Muscle of arm (tissue), 12 donors: ENCODE results near the gene DNAH1. TPM values are rescaled to one million over a fixed set of nuclear protein-coding genes. Genes with fewer than 3 reads are reported as not detected.

Experiments
- DNase-seq: peaks from one replicate; pipeline ENCODE4 v3.0.0-alpha.2; 2013
- polyA plus RNA-seq, 12 donors: library from polyadenylated mRNA; unstranded; fragments of 120-200 nt; gene quantifications; one replicate each; pipeline ENCODE4 v1.2.1, GENCODE V29; 2013; ENCODE audit not compliant: insufficient read length in 12 of 12

The DNAH1 gene
- polyA plus RNA-seq, 12 donors, result 2.9 to 25.1 (median 4.3) TPM; not detected in 1

GRCh38 chr3:52357151-52358080 is 41.3 kb downstream of the DNAH1 start:
- DNase-seq, result no peak

- no peak for DNase-seq
These were observed 42.3 kb downstream of the DNAH1 start for GRCh38 chr3:52358362-52358940.

GRCh38 chr3:52359116-52359855 is 43.2 kb downstream of the DNAH1 start:
- no peak for DNase-seq

- DNase-seq, result no peak
These were observed 44.9 kb downstream of the DNAH1 start for GRCh38 chr3:52361011-52361410.

GRCh38 chr3:52361454-52361853 is 45.3 kb downstream of the DNAH1 start:
- no peak for DNase-seq

- no peak for DNase-seq
These were observed 45.8 kb downstream of the DNAH1 start for GRCh38 chr3:52361898-52362297.

- DNase-seq, result no peak
These were observed 48.4 kb downstream of the DNAH1 start for GRCh38 chr3:52364322-52365035.

GRCh38 chr3:52366527-52366926 is 50.4 kb downstream of the DNAH1 start:
- no peak for DNase-seq

GRCh38 chr3:52367891-52368880 is 52.1 kb downstream of the DNAH1 start:
- no peak for DNase-seq

- no peak for DNase-seq
These were observed 54.4 kb downstream of the DNAH1 start for GRCh38 chr3:52370531-52370930.

- no peak for DNase-seq
These were observed 56.8 kb downstream of the DNAH1 start for GRCh38 chr3:52372822-52373504.

- no peak for DNase-seq
These were observed 57.6 kb downstream of the DNAH1 start for GRCh38 chr3:52373676-52374075.

GRCh38 chr3:52374173-52374572 is 58.1 kb downstream of the DNAH1 start:
- DNase-seq, result no peak

- DNase-seq, result no peak
These were observed 63.5 kb downstream of the DNAH1 start for GRCh38 chr3:52379610-52380009.

GRCh38 chr3:52380023-52380422 is 63.9 kb downstream of the DNAH1 start:
- no peak for DNase-seq

- no peak for DNase-seq
These were observed 65.5 kb downstream of the DNAH1 start for GRCh38 chr3:52381623-52382022.

- no peak for DNase-seq
These were observed 67.3 kb downstream of the DNAH1 start for GRCh38 chr3:52383446-52383845.

- DNase-seq, result no peak
These were observed 68.1 kb downstream of the DNAH1 start for GRCh38 chr3:52384019-52384761.

GRCh38 chr3:52385157-52385556 is 69.0 kb downstream of the DNAH1 start:
- DNase-seq, result no peak
